ENCODE data around the gene POGLUT2.

Gene POGLUT2

DNA sequence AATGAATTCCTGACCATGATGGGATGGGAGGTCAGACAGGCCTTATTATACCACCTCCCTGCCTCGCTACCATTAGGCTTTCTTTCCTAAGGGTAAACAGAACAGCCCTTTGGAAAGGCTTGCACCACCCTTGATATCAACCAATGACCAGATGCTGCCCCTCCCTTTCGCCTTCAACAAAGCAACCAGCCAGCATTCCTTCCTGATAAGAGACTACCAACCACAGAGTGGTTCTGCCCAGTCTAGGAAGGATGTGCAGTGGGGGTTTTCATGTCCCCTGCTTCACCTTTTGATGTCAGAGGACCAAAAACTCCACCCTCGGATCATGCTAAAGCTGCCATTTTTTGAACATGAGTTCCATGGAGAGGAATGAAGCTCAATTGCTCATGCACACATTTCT lies 46.9 kb downstream of the POGLUT2 start:
- no peak overlapping the region for H3K4me3 ChIP-seq (ENCODE audit: control insufficient read depth, low read depth, low read length)
- TF ChIP-seq, protein P1, sequence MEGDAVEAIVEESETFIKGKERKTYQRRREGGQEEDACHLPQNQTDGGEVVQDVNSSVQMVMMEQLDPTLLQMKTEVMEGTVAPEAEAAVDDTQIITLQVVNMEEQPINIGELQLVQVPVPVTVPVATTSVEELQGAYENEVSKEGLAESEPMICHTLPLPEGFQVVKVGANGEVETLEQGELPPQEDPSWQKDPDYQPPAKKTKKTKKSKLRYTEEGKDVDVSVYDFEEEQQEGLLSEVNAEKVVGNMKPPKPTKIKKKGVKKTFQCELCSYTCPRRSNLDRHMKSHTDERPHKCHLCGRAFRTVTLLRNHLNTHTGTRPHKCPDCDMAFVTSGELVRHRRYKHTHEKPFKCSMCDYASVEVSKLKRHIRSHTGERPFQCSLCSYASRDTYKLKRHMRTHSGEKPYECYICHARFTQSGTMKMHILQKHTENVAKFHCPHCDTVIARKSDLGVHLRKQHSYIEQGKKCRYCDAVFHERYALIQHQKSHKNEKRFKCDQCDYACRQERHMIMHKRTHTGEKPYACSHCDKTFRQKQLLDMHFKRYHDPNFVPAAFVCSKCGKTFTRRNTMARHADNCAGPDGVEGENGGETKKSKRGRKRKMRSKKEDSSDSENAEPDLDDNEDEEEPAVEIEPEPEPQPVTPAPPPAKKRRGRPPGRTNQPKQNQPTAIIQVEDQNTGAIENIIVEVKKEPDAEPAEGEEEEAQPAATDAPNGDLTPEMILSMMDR (conservative IDR thresholded peaks at IDR 0.05; ENCODE audit: control insufficient read depth, insufficient read depth, low read depth, low read length): no peak

DNA sequence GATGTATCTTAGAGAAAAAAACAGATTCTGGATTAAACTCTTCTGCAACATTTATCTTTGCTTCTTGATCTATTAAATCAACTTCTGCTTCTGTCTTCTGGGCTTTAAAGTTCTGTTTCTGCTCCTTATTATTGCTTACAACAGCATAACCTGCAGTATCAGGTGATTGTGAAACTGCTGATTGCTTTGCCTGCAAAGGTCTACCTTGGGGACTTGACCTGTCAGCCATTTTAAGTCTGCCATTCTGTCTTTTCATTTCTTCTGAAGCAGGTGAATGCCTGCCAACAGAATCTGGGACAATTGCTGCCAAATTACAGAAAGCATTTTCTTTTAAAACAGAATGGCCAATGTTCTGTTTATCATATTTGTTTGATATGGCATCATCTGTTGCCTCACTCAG lies 56.3 kb downstream of the POGLUT2 start:
- no peak for DNase-seq (ENCODE audit: low read depth)
- H3K4me3 ChIP-seq (ENCODE audit: control insufficient read depth, low read depth, low read length): no peak overlapping the region
- TF ChIP-seq, protein P1 (conservative IDR thresholded peaks at IDR 0.05; ENCODE audit: control insufficient read depth, insufficient read depth, low read depth, low read length): no peak

More for the DNA sequence above, 46.9 kb downstream of the POGLUT2 start:
- DNase-seq (ENCODE audit: low read depth): no peak

DNA sequence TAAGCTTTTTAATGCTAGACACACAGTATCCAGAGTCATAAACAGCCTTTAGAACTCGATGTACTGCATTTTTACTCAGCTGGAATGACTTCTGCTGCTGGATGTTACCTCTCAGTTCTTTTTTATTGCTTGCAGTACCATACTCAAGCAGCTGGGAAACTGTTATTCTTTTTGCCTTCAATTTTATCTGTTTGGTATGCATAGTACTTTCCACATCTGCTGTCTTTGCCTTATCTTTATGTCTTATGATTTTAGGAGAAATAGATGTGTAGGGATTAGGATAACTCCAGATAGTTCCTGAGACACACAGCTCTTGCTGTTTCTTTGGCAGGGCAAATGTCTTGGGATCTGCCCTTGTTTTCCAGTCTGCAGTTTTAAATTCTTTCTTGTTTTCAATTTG lies 56.7 kb downstream of the POGLUT2 start:
- DNase-seq (ENCODE audit: low read depth): no peak
- TF ChIP-seq, protein P1 (conservative IDR thresholded peaks at IDR 0.05; ENCODE audit: control insufficient read depth, insufficient read depth, low read depth, low read length): no peak
- H3K4me3 ChIP-seq (ENCODE audit: control insufficient read depth, low read depth, low read length): no peak overlapping the region

Data from fibroblast of mammary gland (primary cell).